SJCRH30 (cell line): ENCODE measurements around the gene ASXL3. TPM values are rescaled to one million over a fixed set of nuclear protein-coding genes. Genes with fewer than 3 reads are reported as not detected.
A peak's percentile ranks its signal among the peaks of the same experiment; 100 is the strongest.

Experiments used
- DNase-seq, 2 experiments: peaks; one replicate each; pipeline ENCODE4 v3.0.0-alpha.2; 2015 to 2020
- H3K27ac ChIP-seq: fragments of 250-450 bp; sonication (Bioruptor Pico); 2 replicates; pipeline ENCODE4 v1.5.1; 2020; ENCODE audit warnings: mild to moderate bottlenecking, moderate library complexity
- H3K27me3 ChIP-seq: fragments of 250-450 bp; sonication (Bioruptor Pico); 2 replicates; pipeline ENCODE4 v1.5.1; 2020; ENCODE audit warnings: mild to moderate bottlenecking, moderate library complexity
- H3K36me3 ChIP-seq: fragments of 250-450 bp; sonication (Bioruptor Pico); 2 replicates; pipeline ENCODE4 v1.5.1; 2020; ENCODE audit warnings: mild to moderate bottlenecking, moderate library complexity
- H3K4me1 ChIP-seq: fragments of 250-450 bp; sonication (Bioruptor Pico); 2 replicates; pipeline ENCODE4 v1.5.1; 2020; ENCODE audit warnings: mild to moderate bottlenecking, moderate library complexity
- H3K4me3 ChIP-seq: fragments of 250-450 bp; sonication (Bioruptor Pico); 2 replicates; pipeline ENCODE4 v1.5.1; 2020; ENCODE audit warnings: mild to moderate bottlenecking, moderate library complexity
- H3K9me3 ChIP-seq: fragments of 250-450 bp; sonication (Bioruptor Pico); replicated peaks from 2 replicates; pipeline ENCODE4 v1.5.1; 2020; ENCODE audit warnings: mild to moderate bottlenecking, moderate library complexity
- total RNA-seq: library from RNA; depleted of rRNA; stranded (reverse); fragments of >200 nt; shearing (Covaris generic); gene quantifications from 2 replicates; pipeline ENCODE4 v1.2.3, GENCODE V29; 2014

The ASXL3 gene
- total RNA-seq, 1 experiment from 2014 or later = not detected

DNA sequence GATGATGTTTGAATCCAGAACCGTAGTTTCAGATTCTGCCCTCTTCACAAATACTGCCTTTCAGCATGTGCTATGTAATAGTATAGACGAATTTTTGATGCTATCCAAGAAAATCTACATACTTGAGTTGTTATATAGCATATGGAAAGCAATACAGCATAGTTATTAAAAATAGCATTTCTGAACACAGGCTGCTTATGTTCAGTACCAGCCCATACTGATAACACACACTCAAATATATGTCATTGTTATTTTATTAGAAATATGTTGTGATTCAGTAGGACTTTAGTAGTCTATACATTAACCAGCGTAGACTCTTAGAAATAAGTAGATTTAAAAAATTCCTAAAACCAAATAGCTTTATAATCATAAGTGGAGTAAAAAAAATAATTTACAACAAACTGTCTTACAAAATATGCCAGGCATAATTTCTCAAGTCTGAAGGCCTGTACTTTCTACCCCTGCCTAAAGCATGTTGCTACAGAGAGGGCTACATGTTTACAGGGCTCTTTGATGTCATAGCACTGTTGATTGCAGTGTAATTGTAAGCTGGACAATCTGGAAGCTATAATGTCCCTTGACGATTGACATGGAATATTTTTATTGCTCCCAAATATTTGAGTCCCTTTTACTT lies 86.3 kb downstream of the ASXL3 start:
- Histone ChIP-seq H3K9me3 (no peaks in the 10 kb centered on the region), H3K27ac (no peak overlapping the region), H3K4me1 (no peaks in the 10 kb centered on the region), H3K4me3 (no peak overlapping the region), H3K27me3 (no peaks in the 10 kb centered on the region), H3K36me3 (no peaks in the 10 kb centered on the region)
- DNase-seq = no peak

DNA sequence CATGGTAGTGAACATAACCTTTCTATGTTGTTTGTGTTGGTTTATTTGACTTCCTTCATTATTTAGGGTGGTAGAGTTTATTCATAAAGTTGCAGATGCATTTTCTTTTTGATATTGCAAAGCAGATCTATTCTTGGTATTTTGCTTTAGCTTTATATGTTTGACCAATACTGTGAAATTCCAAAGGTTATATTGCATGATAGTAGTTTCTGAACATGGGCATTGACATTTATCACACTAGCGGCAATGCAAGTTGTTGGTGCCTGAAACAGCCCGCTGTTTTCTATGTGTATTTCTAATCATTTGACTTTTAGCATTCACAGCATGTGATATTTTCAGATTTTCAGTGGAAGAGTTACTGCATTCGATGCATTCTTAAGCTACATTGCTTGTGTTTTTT lies 87.2 kb downstream of the ASXL3 start:
- Histone ChIP-seq H3K27ac (no peak overlapping the region), H3K4me3 (no peak overlapping the region), H3K27me3 (no peaks in the 10 kb centered on the region), H3K9me3 (no peaks in the 10 kb centered on the region), H3K36me3 (no peaks in the 10 kb centered on the region), H3K4me1 (no peaks in the 10 kb centered on the region)
- no peak for DNase-seq

DNA sequence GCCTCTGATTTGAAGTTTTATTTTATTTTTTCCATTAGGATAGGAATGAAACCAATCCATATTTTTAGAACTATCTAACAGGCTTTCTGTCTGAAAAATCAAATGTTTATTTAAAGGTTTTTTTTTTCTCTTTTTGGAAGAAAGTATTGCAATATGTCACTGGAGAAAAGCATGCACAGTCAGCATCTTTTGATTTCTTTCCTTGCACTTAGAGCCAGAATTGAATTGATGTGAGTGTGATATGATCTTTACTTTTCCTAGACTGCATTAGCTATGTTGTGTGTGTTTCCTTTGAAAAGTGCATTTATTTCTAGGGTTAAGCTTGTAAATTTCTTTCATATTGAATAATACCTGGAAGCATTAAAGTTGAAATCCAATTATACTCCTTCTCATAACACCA lies 87.6 kb downstream of the ASXL3 start:
- Histone ChIP-seq H3K9me3 (no peaks in the 10 kb centered on the region), H3K27ac (no peak overlapping the region), H3K27me3 (no peaks in the 10 kb centered on the region), H3K4me3 (no peak overlapping the region), H3K36me3 (no peaks in the 10 kb centered on the region), H3K4me1 (no peaks in the 10 kb centered on the region)
- no peak for DNase-seq

DNA sequence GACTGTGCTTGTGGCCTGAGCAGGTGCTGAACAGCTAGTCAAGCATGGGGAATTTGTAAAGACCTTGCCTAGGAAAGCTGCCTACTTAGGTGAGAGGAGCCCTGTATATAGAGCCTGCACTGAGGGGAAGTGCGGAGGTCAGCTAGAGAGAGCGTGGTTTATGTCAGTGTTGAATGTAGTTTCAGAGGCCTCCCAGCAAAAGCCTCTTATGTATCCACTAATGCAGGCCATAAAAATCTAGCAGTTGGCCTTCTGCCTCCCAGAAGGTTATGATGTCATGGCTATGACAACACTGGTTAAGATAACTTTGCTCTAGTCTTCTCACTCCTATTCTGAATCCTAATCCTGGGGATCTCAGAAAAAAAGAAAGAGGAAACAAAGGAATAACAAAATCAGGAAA lies 88.9 kb downstream of the ASXL3 start:
- H3K27ac ChIP-seq = no peak overlapping the region
- DNase-seq = no peak
- H3K27me3 ChIP-seq = no peaks in the 10 kb centered on the region
- H3K36me3 ChIP-seq = no peaks in the 10 kb centered on the region
- no peak overlapping the region for H3K4me3 ChIP-seq
- no peaks in the 10 kb centered on the region for H3K4me1 ChIP-seq
- H3K9me3 ChIP-seq = no peaks in the 10 kb centered on the region

DNA sequence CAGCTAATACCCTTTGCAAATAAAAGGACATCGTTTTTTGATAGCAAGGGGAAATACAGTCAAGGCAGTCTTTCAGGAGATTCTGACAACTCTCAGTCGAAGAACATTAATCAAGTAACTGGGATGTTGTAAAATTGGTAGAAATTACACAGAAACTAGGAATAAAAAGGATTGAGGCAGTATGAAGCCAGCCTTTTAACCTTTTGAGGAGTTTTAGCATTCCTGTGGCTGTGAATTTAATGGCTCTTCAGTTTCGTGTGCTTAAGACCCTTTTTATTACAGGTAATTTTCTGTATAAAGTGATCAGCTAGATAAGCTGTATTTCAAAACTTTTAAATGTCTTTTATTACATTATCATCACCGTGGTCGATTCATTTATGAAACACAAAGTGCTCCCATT lies 91.6 kb downstream of the ASXL3 start:
- H3K27ac ChIP-seq = no peak overlapping the region

DNA sequence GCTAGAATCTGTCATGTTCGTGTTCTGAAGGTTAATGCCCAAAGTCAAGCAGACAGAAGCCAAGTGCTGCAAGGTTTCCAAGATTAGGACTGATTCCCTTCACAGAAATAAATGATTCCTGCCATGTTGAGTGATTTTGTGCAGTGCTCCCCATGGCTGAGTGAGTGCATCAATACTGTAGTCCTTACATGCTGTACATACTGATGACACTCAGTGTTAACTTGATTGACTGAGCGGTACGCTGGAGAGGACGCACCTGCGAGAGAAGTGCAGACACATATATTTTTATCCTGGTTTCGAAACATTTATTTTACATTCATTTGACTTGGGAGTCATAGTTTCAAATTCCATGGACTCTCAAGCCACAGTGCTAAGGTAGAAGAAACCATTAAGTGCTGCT lies 92.0 kb downstream of the ASXL3 start:
- H3K27ac ChIP-seq = no peak overlapping the region

More for the DNA sequence above, 91.6 kb downstream of the ASXL3 start:
- DNase-seq = no peak
- H3K36me3 ChIP-seq = no peaks in the 10 kb centered on the region
- no peaks in the 10 kb centered on the region for H3K27me3 ChIP-seq
- H3K9me3 ChIP-seq = no peaks in the 10 kb centered on the region
- no peaks in the 10 kb centered on the region for H3K4me1 ChIP-seq
- H3K4me3 ChIP-seq = no peak overlapping the region

DNA sequence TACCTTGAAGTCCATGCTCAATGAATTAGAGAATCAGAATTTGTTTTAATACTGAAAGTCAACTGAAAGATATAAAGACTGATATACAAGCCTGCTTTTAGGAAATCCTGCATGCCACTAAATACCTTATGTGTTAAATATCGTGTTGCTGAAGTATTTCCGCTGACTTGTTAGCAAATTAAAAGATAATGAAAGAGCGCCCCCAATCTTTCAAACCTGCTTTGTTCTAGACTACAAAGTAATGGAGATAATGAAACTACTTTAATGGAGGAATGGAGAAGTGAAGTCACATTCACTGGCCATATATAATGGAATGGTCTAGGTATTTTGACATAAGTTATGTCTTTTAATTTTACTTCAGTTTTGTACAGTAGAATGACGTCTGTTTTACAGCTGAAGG lies 95.7 kb downstream of the ASXL3 start:
- Histone ChIP-seq H3K27me3 (no peaks in the 10 kb centered on the region), H3K9me3 (no peaks in the 10 kb centered on the region), H3K4me3 (no peak overlapping the region), H3K27ac (no peak overlapping the region), H3K4me1 (no peaks in the 10 kb centered on the region), H3K36me3 (no peaks in the 10 kb centered on the region)
- peak in 1 of 2 experiments; percentile 9 for DNase-seq

More for the DNA sequence above, 92.0 kb downstream of the ASXL3 start:
- DNase-seq = no peak
- Histone ChIP-seq H3K27me3 (no peaks in the 10 kb centered on the region), H3K4me1 (no peaks in the 10 kb centered on the region), H3K9me3 (no peaks in the 10 kb centered on the region), H3K36me3 (no peaks in the 10 kb centered on the region), H3K4me3 (no peak overlapping the region)

DNA sequence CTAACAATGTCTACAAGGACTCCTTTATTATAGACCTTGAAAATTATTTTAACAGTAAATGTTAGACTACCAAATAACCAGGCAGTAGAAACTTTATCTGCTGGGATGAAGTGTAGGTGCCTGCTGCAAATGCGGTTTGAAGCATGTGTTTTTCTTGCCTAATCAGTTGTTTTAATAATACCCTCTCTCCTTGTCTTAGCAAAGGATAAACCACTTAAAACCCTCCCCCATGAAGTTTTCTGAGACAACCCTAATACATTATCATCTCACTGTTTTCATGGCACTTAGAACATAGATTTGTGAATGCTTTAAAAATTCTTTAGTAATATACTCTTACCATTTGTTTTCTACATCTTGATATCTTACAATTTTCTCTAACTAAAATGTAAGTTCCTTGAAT lies 98.6 kb downstream of the ASXL3 start:
- Histone ChIP-seq H3K27ac (no peak overlapping the region), H3K36me3 (no peaks in the 10 kb centered on the region), H3K9me3 (no peaks in the 10 kb centered on the region), H3K27me3 (no peaks in the 10 kb centered on the region), H3K4me1 (no peaks in the 10 kb centered on the region), H3K4me3 (no peak overlapping the region)
- no peak for DNase-seq

DNA sequence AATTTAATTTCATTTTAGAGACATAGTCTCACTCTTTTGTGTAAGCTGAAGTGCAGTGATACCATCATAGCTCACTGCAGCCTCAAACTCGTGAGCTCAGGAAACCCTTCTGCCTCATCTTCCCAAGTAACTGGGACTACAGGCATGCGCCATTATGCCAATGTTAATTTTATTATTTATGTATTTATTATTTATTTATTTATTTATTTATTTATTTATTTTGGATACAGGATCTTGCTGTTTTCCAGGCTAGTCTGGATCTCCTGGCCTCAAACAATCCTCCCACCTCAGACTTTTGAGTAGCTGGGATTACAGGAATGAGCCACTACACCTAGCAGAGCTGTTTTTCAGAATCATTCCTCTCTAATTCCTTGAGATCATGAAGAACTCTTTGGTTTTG lies 99.9 kb downstream of the ASXL3 start:
- H3K4me1 ChIP-seq = no peaks in the 10 kb centered on the region
- no peak for DNase-seq

DNA sequence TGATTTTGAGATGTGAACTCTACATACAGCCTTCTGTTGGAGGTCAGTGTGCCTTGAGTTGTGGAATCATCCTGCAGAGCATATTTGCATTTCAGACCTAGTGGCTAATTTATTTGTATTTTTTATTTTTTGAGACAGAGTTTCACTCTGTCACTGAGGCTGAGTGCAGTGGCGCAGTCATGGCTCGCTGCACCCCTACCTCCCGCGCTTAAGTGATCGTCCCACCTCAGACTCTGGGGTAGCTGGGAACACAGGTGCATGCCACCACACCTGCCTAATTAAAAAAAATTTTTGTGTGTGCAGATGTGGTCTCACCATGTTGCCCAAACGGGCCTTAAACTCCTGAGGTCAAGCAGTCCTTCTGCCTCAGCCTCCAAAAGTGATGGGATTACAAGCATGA lies 104.4 kb downstream of the ASXL3 start:
- H3K4me1 ChIP-seq = no peaks in the 10 kb centered on the region
- no peak overlapping the region for H3K4me3 ChIP-seq
- no peak for DNase-seq
- no peaks in the 10 kb centered on the region for H3K9me3 ChIP-seq
- H3K27me3 ChIP-seq = no peaks in the 10 kb centered on the region
- no peaks in the 10 kb centered on the region for H3K36me3 ChIP-seq
- H3K27ac ChIP-seq = no peak overlapping the region

More for the DNA sequence above, 99.9 kb downstream of the ASXL3 start:
- Histone ChIP-seq H3K27me3 (no peaks in the 10 kb centered on the region), H3K4me3 (no peak overlapping the region), H3K27ac (no peak overlapping the region), H3K9me3 (no peaks in the 10 kb centered on the region), H3K36me3 (no peaks in the 10 kb centered on the region)

DNA sequence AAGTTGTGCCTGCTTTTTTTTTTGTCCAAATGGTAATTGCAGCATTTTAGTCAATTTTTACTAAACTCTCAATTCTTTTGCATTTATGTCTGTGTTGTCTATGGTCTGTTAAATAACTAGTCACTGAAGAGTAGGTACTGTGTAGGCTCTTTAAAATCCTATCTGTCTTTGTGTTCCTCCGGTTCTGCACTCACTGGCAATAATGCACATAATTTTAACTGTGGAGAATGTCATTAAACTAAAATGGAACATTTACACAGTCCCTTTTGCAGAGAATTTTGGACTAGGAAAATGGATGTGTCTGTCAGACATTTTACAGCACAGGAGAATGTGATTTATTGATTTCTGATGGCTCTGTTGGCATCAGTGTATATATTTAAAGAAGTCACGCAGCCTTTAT lies 116.6 kb downstream of the ASXL3 start:
- no peak for DNase-seq
- no peaks in the 10 kb centered on the region for H3K4me1 ChIP-seq
- H3K27ac ChIP-seq = no peak overlapping the region
- H3K36me3 ChIP-seq = no peaks in the 10 kb centered on the region
- H3K4me3 ChIP-seq = no peak overlapping the region
- no peaks in the 10 kb centered on the region for H3K27me3 ChIP-seq
- H3K9me3 ChIP-seq = no peaks in the 10 kb centered on the region

DNA sequence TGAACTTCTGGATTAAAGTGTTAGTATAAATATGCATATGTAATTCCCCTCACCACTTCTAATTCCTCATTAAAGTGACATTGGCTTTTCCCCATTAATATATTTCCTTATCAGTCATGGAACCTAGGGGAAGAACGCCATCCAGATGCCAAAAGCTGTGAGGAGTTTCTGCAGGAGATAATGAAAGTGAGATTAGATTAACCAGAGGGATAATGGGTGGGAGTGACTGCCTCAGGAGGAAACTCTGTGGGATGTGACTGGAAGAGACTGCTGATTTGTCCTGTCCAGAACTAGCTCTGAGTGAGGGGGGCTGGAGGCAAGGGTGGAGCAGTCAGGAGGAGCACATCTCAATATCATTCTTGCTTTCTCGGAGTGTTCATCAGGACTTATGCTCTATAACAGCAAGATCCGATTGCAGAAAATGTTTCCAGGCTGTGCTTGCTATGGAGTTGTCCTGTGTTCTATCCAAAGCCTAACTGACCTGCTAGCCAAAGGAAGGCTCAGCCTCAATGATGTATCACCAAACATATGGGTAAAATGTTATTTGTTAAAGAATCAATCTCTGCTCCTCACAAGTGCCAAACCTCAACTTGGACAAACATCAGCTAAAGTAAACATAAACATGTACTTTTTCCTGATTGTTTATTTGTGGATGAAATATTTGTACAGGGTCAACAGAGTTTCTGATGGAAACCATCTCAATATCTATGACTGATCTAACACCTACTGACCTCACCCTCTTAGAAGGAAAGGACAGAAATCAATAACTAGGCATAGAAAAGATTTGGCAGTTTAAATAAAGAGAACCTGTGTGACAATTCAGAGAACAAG lies 118.5 kb downstream of the ASXL3 start:
- H3K27me3 ChIP-seq = no peaks in the 10 kb centered on the region
- H3K36me3 ChIP-seq = no peaks in the 10 kb centered on the region
- no peaks in the 10 kb centered on the region for H3K4me1 ChIP-seq
- no peaks in the 10 kb centered on the region for H3K9me3 ChIP-seq
- no peak overlapping the region for H3K27ac ChIP-seq
- no peak for DNase-seq
- H3K4me3 ChIP-seq = no peak overlapping the region

DNA sequence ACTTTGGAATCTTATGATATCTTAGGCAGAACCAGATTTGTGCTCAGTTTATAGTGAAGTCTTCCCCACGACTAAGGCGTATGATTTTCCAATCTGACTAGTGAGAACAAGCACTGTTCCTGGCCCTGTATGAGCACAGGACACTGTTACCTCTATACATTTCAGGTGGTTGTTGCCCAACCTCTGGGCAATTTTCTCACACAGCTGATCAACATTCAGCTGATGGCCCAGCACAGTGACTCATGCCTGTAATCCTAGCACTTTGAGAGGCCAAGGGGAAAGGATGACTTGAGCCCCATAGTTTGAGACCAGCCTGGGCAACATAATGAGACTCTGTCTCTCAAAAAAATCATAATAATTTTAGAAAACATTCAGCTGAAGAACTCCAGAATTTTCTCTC lies 119.5 kb downstream of the ASXL3 start:
- Histone ChIP-seq H3K9me3 (no peaks in the 10 kb centered on the region), H3K4me3 (no peak overlapping the region), H3K36me3 (no peaks in the 10 kb centered on the region), H3K4me1 (no peaks in the 10 kb centered on the region), H3K27ac (no peak overlapping the region), H3K27me3 (no peaks in the 10 kb centered on the region)
- no peak for DNase-seq

DNA sequence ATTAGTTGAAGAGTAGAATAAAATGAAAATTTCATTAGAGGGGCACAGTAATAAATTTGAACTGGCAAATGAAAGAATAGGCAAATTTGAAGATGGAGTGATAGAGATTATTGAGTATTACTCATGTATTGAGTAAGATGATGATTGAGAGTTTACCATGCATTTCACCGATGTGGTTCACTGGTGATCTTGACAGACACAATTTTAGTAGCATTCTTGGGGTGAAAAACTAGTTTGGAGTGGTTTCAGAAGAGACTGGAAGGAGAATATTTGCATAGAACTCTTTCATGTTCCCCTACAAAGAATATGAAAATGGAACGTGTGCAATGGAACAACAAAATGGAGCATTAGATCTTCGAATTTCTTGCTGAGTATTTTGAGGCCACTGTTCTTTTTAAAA lies 121.4 kb downstream of the ASXL3 start:
- Histone ChIP-seq H3K36me3 (no peaks in the 10 kb centered on the region), H3K9me3 (no peaks in the 10 kb centered on the region), H3K27me3 (no peaks in the 10 kb centered on the region), H3K27ac (no peak overlapping the region), H3K4me3 (no peak overlapping the region), H3K4me1 (no peaks in the 10 kb centered on the region)
- no peak for DNase-seq

DNA sequence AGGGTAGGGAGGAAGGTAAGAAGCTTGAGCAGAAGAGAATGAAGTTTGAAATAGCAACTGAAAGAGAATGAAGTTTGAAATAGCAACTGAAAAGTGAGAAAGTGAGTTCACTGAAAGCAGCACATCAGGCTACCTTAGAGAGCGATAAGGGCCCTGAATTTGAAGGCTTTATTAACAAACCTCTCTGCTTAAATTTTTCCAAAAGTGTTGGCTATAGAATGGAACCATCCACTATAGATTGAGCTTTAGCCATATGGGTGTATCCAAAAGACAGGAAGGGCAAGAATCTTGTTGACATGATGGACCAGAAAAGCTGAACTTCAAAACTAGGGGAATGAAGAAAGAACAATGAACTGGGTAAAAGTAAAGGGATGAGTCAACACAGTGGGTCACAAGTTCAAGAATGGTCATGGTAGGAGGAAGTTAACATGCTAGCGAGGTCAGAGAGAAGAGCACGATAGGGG lies 122.5 kb downstream of the ASXL3 start:
- Histone ChIP-seq H3K27ac (no peak overlapping the region), H3K4me3 (no peak overlapping the region), H3K36me3 (no peaks in the 10 kb centered on the region), H3K4me1 (no peaks in the 10 kb centered on the region), H3K27me3 (no peaks in the 10 kb centered on the region), H3K9me3 (no peaks in the 10 kb centered on the region)
- DNase-seq = no peak

DNA sequence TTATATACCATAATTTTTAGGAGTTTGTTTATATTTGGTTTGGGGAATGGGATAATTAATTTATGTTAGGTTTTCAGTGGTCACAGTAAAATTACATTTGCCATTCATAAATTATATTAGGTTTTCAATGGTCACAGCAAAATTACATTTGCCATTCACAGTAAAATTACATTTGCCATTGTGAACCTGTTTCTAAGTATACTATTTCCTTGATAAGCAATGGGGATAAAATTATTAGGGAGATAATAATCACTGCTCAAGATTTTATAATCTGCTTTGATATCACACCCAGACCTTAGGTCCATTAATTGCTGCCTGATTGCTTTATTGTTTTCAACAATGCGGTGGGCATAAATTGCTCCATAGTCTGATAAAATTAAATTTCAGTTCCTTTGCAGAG lies 124.6 kb downstream of the ASXL3 start:
- H3K27me3 ChIP-seq = no peaks in the 10 kb centered on the region
- no peak overlapping the region for H3K4me3 ChIP-seq
- H3K9me3 ChIP-seq = no peaks in the 10 kb centered on the region
- H3K27ac ChIP-seq = no peak overlapping the region
- H3K4me1 ChIP-seq = no peaks in the 10 kb centered on the region
- DNase-seq = no peak
- H3K36me3 ChIP-seq = no peaks in the 10 kb centered on the region
